Skeletal muscle satellite cell (primary cell): ENCODE results near the gene CER1.
"Not testable (repeated sequence)": the region's sequence is repeated elsewhere in the genome, so short reads cannot be mapped to it uniquely, and the experiment has no call there.

Experiments
- H3K27me3 ChIP-seq: 2 replicates; pipeline ENCODE4 v1.7.0; 2013; ENCODE audit warnings: low read length; ENCODE audit not compliant: control insufficient read depth, insufficient read depth
- H3K36me3 ChIP-seq: 2 replicates; pipeline ENCODE4 v1.7.0; 2013; ENCODE audit warnings: mild to moderate bottlenecking, control low read depth, low read length; ENCODE audit not compliant: insufficient read depth
- H3K4me1 ChIP-seq: 2 replicates; pipeline ENCODE4 v1.7.0; 2013; ENCODE audit warnings: low read length; ENCODE audit not compliant: control insufficient read depth, insufficient read depth
- H3K4me2 ChIP-seq: 2 replicates; pipeline ENCODE4 v1.7.0; 2013; ENCODE audit warnings: mild to moderate bottlenecking, low read length
- H3K4me3 ChIP-seq: 2 replicates; pipeline ENCODE4 v1.7.0; 2013; ENCODE audit warnings: low read length
- H3K9ac ChIP-seq: 2 replicates; pipeline ENCODE4 v1.7.0; 2013; ENCODE audit warnings: mild to moderate bottlenecking, low read depth, low read length, moderate library complexity
- H3K9me3 ChIP-seq: replicated peaks from 2 replicates; pipeline ENCODE4 v1.7.0; 2013; ENCODE audit warnings: mild to moderate bottlenecking, control low read depth, low read length

CER1 gene

DNA sequence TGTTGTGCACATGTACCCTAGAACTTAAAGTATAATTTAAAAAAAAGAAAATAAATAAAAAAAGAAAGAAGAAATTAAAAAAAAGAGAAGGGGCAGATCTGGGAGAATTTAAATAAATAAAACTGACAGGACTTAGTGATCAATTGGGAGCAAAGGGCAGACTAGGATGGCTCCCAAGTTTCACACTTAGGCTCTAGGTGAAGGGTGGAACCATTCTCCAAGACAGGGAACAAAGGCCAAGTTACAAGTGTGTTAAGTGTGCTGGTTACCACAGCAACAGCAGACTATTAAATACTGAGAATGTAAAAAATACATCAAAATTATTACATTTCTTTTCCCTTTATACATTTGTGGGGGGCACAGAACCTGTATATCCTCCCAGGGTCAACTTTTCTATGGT, 36.4 kb downstream of the CER1 start:
- no peak overlapping the region for H3K9ac ChIP-seq
- no peaks in the 10 kb centered on the region for H3K27me3 ChIP-seq
- peaks cover 33% of the 10 kb centered on the region for H3K4me1 ChIP-seq
- H3K4me2 ChIP-seq: no peak overlapping the region
- H3K9me3 ChIP-seq: no peaks in the 10 kb centered on the region
- H3K36me3 ChIP-seq: peaks cover 14% of the 10 kb centered on the region
- H3K4me3 ChIP-seq: no peak overlapping the region

DNA sequence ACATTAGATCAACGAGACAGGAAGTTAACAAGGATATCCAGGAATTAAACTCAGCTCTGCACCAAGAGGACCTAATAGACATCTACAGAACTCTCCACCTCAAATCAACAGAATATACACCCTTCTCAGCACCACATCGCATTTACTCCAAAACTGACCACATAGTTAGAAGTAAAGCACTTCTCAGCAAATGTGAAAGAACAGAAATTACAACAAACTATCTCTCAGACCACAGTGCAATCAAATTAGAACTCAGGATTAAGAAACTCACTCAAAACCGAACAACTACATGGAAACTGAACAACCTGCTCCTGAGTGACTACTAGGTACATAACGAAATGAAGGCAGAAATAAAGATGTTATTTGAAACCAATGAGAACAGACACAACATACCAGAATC, 39.9 kb downstream of the CER1 start:
- not testable (repeated sequence) for H3K9me3 ChIP-seq, H3K36me3 ChIP-seq, H3K4me3 ChIP-seq, H3K27me3 ChIP-seq, H3K4me2 ChIP-seq, H3K9ac ChIP-seq
- H3K4me1 ChIP-seq: peaks cover 13% of the 10 kb centered on the region

DNA sequence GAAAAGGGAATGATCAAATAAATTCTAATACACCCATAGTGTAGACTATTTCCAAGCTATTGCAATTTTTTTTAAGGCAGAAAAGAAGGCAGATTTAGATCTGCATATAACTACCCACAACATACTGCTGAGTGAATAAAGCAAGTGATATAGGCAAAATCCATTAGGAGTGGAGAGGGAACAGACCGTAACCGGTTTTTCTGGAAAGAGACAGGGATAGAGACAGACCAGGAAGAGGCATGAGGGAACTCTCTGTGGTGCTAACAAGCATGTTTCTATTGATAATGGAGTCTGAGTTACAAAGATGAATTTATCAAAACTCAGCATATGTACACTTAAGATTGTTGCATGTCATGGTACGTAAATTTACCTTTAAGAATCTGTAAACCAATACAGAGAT, 43.8 kb downstream of the CER1 start:
- Histone ChIP-seq H3K27me3 (no peaks in the 10 kb centered on the region), H3K4me2 (no peak overlapping the region), H3K9ac (no peak overlapping the region), H3K36me3 (peaks cover 3% of the 10 kb centered on the region), H3K4me3 (no peak overlapping the region), H3K9me3 (no peaks in the 10 kb centered on the region), H3K4me1 (no peaks in the 10 kb centered on the region)

DNA sequence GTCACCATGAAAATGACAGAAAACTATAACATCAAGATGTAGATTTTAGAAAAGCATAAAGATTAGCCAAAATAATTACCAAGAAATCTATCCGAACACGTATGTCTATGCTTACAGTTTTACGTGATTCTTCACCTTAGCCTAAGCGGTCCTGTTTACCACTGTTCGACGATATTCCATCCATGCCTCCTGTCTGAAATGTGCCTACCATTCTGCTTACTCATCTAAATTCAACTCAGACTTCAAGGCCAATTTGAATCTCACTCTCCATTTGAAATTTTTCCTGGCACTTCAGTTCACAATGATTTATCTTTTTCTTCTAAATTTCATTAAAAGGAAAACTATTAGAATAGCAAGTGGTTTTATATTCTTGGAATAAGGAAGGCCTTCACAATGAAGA, 44.7 kb downstream of the CER1 start:
- Histone ChIP-seq H3K36me3 (peaks cover 3% of the 10 kb centered on the region), H3K4me1 (no peaks in the 10 kb centered on the region), H3K4me2 (no peak overlapping the region)

DNA sequence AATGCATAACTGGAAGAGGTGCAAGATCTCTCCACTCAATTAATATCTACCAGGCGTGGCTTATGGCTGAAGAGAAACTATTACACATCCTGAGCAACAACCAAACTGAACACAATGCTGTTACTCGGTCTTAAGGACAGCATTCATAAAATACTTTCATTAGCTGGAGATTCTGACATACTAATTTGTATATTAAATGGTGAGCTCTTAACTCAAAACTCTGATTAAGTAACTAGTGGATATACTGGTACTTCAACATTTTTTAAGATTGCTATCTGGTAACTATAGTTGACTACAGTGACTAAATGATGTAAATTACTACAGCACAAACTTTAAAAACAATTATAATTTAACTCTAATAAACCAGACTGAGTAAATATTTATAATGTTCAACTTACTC, 45.1 kb downstream of the CER1 start:
- Histone ChIP-seq H3K4me3 (no peak overlapping the region), H3K27me3 (no peaks in the 10 kb centered on the region), H3K9me3 (no peaks in the 10 kb centered on the region), H3K9ac (no peak overlapping the region), H3K4me2 (no peak overlapping the region), H3K36me3 (peaks cover 6% of the 10 kb centered on the region), H3K4me1 (no peaks in the 10 kb centered on the region)

More for the DNA sequence above, 44.7 kb downstream of the CER1 start:
- Histone ChIP-seq H3K9me3 (no peaks in the 10 kb centered on the region), H3K4me3 (no peak overlapping the region), H3K9ac (no peak overlapping the region), H3K27me3 (no peaks in the 10 kb centered on the region)

DNA sequence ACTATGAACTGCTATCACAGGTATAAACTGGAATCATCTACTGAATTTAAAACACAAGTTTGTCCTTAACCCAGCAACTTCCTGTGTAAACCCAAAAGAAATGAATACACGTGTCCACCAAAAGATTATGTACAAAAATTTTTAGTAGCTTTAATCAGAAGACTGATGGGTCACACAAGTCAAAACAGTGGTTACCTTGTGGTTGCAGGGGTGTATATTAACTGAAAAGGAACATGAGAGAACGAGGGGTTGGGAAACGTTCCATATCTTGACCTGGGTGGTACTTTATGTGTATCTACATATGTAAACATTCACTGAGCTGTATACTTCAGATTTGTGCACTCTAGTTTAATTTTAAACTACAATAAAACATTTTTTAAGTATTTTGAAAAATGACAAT, 47.9 kb downstream of the CER1 start:
- H3K9me3 ChIP-seq: no peaks in the 10 kb centered on the region
- peaks cover 6% of the 10 kb centered on the region for H3K36me3 ChIP-seq
- no peak overlapping the region for H3K9ac ChIP-seq
- no peaks in the 10 kb centered on the region for H3K27me3 ChIP-seq
- H3K4me3 ChIP-seq: no peak overlapping the region
- no peak overlapping the region for H3K4me2 ChIP-seq
- H3K4me1 ChIP-seq: peaks cover 6% of the 10 kb centered on the region

DNA sequence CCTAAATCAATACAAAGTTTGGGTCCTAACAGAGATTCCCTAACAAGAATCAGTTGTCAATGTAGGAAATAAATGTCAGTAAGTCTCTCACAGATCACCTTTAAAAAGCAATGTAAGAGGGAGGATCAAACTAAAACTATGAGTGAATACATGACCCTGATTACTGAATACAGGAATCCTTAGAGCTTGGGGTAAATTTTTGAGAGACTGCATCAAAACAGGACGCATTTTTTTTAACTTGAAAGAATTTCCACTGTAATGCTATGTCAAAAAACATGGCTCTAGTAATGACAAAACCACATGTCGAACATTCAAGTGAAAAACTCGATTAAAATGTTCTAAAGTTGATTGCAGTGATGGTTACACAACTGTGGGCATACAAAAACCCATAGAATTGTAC, 51.2 kb downstream of the CER1 start:
- Histone ChIP-seq H3K9me3 (no peaks in the 10 kb centered on the region), H3K27me3 (no peaks in the 10 kb centered on the region), H3K36me3 (peaks cover 6% of the 10 kb centered on the region)

DNA sequence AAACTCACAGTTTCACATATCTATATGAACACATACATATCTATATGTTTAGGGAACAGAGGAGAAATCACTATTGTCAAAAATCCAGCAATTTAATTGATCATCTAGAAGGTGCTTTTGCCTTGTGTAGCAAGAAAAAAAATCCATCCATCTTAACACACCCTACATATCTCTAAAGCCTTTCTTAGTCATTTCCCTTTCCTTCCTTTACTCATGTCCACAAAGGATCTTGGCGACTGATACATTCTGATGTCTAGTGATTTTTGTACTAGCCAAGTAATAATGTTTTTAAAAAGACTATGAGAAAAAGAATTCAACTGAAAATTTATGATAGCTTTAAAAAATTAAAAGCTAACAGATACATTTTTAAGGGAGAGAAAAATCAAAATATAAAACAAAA, 51.8 kb downstream of the CER1 start:
- peaks cover 6% of the 10 kb centered on the region for H3K36me3 ChIP-seq
- H3K27me3 ChIP-seq: no peaks in the 10 kb centered on the region
- no peak overlapping the region for H3K4me2 ChIP-seq
- H3K9me3 ChIP-seq: no peaks in the 10 kb centered on the region
- H3K4me1 ChIP-seq: peaks cover 6% of the 10 kb centered on the region
- H3K4me3 ChIP-seq: no peak overlapping the region
- H3K9ac ChIP-seq: no peak overlapping the region

More for the DNA sequence above, 51.2 kb downstream of the CER1 start:
- Histone ChIP-seq H3K4me2 (no peak overlapping the region), H3K4me3 (no peak overlapping the region), H3K9ac (no peak overlapping the region), H3K4me1 (peaks cover 6% of the 10 kb centered on the region)
